Stimulated activated CD4-positive, alpha-beta T cell treated with anti-CD3 and anti-CD28 coated beads, TNF-alpha, amount 100 ng/mL, for 1 hour (primary cell): ENCODE measurements around the gene PAK1.
"Not testable (repeated sequence)": the region's sequence is repeated elsewhere in the genome, so short reads cannot be mapped to it uniquely, and the experiment has no call there.

Source experiments
- DNase-seq, 3 donors: peaks; one replicate each; pipeline ENCODE4 v3.0.0-alpha.2; 2020; ENCODE audit warnings: low read depth in 3 of 3, low spot score in 1 of 3

Gene PAK1

DNA sequence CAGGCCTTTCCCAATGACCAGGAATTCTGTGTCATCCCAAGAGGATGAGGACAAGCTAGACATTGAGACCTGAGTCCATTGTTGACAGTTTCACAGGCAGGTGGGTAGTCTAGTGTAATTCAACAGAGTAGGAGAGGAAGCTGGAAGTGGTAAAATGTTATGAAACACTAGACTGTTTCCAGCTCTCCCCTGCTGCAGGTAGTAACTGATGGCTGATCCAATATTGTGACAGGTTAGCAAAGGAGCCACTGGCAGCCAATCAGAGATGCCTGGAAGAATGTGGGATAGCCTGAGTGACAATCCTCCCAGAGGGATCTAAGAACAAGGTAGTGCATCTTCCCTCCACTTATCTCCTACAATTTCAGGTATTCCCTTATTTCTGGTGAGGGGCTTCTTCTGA is 161.8 kb downstream of the PAK1 start:
- no peak for DNase-seq

DNA sequence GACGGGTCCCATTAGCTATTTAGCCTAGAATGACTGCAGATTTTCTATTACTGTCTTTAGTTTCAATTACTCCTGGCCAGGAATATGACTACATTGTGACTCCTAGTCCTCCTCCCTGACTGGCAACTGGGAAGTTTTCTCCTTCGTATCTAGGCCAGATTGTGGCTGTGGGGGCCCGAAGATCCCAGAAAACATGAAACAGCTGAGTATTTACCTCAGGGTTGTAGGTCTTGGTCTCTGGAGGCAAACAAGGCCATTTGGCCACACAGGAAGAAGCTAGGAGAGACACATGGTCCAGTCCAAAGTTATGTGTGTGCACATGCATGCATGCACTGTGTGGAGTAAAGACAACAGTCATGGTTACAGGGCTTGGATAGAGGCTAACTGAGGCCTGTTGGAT is 162.2 kb downstream of the PAK1 start:
- DNase-seq = no peak

DNA sequence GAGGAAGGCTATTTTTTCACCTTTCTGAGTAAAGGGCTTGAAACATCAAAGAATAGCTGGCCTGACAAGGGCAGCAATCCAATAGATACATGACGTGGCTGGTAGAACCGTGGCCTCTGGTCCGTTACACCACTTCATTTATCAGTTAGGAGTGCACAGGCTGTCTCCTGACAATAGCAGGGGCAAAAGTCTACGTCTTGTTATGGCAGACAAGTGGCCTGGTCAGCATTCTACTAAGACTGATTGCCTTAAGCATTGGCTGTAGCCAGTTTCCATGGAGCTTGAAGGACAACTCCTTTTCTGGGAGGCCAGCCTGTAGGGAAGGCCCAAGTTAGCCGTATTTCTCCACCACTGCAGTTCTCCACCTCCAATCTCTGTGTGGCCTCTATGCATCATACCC is 163.2 kb downstream of the PAK1 start:
- no peak for DNase-seq

DNA sequence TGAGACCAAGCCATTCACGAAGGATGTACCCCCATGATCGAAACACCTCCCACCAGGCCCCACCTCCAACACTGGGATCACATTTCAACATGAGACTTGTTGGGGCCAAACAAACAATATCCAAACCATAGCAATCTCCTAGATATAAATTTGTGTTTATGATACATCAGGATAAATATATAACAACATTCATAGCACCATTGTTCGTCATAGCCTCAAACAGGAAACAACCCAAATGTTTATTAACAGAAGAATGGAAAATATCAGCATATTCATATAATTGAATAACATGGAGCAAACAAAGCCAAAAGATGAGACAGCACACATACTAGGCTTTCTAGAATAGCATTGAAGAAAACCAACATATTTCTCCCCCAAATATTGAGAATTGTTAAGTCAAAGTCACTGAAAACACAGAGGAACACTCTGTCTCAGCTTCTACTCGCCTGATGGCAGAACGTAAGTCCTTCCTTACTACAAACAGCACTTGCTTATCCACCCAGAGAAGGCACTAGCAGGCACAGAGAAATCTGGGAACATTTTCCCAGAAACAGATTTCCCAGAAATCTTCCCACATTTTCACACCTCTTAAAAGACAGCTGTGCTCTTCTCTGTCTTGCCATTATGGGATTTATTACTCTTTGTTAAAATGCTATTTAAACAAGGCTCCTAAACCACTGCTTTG is 164.4 kb downstream of the PAK1 start:
- no peak for DNase-seq

DNA sequence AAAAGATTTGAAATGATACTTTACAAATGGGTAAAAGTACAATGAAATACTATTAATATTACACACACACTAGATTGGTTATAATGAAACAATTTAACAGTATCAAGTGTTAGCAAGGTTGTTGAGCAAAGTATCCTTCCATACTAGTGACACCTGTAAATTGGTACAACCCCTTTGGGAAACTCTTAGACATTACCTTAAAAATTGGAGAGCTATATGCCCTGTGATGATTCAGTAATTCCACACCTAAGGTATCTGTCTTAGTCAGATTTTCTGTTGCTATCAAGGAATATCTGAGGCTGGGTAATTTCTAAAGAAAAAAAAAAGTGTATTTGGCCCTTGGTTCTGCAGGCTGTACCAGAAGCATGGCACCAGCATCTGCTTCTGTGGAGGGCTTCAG is 165.1 kb downstream of the PAK1 start:
- DNase-seq = no peak

DNA sequence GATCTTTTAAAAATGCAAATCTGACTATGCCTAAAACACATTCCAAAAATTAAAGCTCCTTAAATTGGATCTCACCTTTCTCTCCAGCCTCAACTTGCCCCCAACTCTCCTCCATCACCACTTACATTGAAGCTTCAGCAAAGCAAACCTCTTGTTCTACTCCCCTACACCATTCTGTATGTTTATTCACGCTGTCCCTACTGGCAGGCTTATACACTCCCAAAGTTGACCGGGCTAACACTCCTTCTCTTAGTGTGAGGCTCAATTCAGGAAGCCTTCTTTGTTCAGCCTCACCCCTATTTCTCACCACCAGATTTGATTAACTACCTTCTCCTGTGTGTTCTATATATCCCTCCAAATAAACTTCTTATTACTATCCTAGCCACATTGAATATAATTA is 170.6 kb downstream of the PAK1 start:
- DNase-seq = no peak

DNA sequence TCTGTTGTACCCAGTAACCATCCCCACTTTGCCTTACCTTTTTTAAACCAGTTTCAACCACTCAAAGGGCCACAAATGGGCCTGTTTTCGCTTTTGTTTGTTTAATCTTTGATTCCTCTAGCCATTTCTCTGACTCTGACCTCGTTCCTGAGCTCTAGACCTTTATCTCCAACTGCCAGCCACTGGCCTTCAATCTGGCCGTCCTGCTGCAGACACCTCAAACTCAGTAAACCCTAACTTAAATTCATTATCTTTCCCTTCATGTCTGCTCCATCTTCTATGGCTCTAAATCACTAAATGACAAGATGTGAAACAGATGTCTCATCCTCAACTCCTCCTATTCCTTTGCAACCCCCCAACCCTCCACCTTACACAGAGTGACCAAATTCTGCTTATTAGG is 171.1 kb downstream of the PAK1 start:
- no peak for DNase-seq

DNA sequence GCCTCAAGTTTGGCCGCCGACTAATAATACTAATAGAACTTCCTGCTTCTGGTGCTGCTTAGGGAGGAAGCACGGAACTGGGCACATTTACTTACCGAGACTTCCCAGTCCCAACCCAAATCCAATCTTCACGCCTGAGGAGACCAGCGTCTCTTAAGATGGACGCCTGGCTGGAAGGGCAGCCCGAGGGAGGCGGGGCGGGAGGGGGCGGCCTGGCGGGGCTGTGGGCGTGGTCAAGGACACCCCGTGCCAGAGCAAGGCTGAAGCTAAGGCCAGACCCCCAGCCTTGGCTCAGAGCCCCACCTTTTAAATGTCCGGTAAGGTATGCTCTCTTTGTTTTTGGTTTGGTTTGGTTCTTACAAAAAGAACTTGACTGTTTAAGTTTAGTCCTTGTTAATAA is 172.4 kb downstream of the PAK1 start, which contains the start of gene GDPD4:
GDPD4 (minus strand) TSS at position 177 of the 400 bp plus-strand sequence. CDS start 16,549 bp downstream, outside the sequence.
- DNase-seq = no peak

DNA sequence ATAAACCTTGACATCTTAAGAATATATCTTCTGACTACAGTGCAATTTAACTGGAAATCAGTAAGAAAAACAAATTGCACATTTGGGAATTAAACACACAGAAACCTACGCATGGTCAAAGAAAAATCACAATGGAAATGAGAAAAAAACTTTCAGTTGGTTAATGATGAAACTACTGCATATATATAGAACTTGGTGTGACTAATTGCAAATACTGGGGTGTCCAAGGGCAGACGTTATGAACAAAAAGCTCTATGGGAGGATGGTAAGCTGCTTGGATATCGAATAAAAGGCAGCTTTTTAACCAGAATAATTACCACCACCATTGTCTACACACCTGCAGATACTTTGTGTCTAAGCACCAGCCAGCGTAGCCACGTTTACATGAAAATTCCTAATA is 173.2 kb downstream of the PAK1 start:
- DNase-seq = no peak

DNA sequence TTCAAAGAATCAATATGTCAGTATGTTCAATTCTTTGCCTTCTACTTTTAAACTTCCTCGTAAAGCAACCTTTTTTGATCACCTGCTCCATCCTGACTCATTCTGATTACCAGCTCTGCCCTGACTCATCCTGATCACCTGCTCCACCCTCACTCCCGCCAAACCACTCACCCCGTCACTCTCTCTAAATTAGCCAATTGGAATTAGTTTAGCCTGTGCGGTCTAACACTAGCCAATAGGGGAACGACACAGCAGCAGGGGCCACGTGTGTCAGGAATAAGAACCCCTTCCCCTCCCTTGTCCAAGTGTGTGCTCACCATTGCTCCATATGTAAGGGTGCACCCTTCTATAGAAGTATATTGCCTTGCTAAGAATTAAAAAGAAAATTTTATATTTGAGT is 173.9 kb downstream of the PAK1 start:
- DNase-seq = not testable (repeated sequence)

DNA sequence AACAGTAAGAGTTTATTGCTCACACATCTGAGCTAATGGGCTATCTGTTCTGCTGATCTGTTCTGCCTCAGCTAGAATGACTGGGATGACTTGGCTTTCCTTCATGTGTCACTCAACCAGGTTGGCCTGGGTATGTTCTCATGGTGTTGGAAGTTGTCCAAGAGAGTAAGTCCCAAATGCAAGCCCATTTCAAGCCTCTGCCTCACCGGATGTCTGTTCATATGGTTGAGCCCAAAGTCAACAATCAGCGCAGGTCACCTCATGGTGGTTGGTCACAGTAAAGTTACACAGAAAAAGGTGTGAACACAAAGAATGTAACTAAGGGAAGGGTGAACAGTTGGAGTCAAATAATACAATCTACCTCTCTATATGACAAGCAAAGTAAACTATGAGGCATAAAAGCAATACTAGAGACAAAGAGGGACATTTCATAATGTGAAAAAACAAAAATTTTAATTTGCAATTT is 174.3 kb downstream of the PAK1 start:
- DNase-seq = no peak

DNA sequence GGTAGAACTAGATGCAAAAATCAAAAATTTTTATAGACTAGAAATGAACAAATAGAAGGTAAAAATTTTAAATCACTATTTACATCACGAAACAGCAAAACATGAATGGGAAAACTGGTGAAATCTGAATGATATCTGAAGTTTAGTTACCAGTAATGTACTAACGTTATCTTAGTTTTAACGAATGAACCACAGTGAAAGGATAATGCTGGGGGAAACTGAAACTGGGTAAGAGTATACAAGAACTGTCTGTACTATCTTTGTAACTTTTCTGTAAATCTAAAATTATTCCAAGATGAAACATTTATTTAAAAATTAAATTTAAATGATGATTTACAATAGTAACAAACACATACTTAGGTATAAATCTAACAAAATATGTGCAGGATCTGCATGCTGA is 179.9 kb downstream of the PAK1 start:
- DNase-seq = no peak

DNA sequence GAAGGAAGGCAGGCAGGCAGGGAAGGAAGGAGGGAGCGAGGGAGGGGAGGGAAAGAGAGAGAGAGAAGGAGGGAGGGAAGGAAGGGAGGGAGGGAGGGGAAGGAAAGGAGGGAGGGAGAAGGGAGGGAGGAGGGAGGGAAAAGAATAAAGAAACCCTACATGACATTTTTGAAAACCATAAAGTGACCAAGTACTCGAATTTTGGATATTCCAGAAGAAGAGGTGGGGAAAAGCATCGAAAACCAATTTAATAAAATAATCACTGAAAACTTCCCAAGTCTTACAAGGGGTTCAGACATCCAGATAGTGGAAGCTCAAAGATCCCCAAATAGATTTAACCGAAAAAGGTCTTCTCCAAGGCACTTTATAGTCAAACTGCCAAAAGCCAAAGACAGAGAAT is 184.2 kb downstream of the PAK1 start:
- no peak for DNase-seq

DNA sequence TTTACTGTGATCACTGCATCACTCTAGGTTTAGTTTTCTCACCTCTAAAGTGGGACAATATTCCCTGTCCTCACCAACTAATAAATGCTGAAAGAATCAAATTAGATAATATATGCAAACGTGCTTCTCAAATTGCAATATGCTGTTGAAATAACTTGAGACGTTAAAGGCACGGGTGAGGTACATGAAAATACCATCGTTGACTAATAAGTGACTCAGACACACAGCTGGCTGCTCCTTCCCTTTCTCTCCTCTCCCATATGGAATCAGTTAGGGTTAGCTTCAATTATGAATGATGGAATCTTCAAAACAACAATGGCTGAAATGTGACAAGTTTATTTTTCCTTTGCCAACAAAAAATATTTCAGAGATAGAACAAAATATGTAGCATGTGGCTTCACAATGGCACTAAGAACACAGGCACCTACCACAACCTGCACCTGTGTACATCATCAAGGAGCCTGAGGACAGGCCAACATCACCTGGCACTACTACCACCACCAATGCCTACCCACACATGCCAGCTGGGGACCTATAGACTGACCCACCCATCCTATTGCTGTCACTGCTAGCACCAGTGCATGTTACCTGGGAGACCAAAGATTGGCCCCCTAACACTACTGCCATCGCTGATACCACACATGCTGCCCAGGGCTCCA is 186.2 kb downstream of the PAK1 start:
- DNase-seq = no peak

DNA sequence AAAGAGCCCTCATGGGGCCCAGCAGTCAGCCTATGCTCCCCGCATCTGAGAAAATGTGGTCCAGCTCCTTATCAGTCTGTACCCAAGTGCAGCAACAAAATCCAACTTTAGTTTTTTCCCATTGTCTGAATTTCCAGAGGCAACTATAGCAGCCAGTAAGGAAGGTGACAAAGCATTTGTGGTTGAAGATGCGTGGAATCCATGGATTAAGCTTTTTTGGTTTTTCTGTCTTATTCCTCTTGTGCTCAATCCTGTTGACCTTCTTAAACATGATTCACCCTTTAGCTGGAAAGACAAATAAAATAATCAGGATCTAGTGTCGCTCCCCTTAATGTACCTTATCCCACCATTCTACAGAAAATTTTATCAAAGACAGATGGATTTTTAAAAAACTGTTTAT is 186.8 kb downstream of the PAK1 start:
- DNase-seq = no peak

DNA sequence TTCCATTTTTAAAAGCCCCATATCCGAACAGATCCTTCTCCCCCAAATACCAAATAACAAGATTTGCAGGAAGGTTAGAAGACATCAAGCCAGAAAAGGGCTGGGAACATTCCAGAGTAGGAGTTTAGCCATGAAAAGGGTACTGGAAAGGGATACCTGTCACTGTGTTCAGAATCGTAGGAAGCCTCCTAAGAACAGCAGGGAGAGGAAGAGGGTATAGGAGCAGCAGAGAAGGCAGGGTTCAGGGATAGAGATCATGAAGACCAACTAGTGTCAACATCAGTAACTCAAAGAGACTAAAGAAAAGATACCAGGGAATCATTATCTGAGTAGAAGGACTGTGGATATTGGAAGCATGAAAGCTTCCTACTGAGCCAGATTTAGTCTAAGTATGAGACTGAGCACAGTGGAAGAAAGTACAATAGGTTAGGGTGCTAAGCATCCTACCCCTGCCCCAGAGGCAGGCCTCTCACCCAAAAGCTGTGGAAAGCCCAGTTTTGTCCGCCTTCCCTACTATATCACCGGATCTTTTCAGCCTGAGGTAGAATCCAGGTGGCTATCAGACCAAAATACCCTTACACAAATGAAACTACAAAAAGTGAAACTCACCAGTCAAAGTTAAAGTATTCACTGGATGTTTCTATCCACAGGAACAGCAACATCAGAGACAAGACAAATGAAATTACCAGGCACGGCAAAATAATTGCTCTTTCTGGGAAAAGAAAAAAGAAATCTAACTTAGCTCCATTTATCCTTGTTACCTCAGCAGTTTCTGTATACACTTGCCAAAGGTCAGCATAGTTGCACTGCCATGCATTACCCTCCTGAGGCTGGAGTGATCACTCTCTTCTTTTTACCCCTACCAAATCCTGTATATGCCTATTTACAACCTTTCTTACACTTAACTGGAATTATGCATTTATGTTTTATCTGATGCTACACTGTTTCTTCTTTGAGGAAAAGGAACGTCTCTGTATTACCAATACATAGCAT is 189.1 kb downstream of the PAK1 start:
- no peak for DNase-seq

DNA sequence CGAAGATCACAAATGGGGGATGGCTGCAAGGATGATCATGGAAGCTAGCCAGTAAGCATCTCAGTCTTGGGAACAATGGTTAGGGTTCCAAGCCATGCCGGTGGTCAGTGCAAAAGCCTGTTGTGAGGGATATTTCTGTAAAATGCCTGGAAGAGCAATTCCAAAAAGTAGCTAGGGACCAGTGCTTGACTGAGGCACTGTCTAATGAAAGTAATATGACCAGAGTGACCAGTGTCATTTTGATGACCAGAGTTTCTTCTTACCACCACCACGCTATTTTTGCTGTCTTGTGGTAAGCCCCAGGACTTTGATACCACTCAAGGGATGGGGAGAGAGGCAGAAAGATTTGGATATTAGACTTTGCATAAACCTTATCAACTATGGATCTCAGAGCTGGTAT is 190.8 kb downstream of the PAK1 start:
- no peak for DNase-seq

DNA sequence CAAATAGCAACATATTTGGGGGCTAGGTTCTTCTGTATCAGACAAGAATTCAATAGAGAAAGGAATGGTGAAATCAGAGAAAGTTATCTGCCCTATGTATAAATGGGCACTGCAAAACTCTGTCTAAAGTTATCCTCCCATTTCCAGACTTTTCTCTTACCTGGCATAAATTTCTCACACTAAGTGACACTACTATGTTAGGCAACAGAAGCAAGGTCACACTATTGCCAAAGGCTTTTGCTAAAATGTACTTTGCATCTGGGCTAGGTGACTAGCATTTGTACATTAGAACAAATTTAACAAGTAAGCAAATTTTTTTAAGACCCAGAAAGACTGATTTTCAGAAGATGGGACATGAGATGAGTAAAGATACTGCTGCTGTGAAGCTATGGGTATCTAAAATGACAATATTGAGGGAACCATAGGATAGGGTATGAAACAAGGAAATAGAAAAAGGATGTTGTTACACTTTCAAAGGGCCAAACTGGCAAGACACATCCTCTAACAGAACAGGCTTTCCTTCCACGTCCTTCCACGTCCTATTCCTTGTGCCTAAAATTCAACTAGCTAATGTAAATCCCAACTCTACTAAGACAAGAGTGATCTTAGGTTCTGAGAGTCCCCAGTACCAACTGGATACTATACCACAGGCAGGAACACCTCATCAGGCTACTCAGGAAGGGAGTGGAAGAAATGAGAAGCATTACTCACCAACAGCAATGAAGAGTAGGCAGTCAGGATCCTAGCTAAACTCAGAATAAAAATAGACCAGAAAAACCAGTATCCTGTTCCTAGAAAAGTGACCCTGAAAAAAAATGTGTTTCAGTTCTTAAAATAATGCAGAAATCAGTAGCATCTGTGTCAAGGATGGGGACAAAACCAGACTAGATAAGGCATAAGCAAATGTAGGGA is 195.0 kb downstream of the PAK1 start:
- DNase-seq = no peak

DNA sequence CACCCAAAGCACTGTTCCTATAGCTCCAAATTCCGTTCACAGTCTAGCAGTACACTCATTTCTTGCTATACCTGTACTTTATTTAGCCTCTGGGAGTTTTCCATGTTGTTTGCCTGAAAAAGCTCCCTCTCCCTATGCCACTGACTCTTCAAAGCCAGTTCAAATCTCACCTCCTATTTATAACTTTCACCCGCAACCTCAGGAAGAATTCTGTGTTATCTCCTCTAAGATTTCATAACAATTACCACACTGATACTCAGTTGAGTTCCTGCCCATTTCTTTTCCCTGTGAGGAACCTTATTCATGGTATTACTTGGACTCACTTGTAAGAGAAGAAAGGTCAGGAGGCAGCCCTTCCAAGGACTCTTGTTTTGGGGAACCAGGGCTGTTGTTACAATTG is 197.6 kb downstream of the PAK1 start:
- no peak for DNase-seq
